ENCODE data around the gene CENPQ.

DNA sequence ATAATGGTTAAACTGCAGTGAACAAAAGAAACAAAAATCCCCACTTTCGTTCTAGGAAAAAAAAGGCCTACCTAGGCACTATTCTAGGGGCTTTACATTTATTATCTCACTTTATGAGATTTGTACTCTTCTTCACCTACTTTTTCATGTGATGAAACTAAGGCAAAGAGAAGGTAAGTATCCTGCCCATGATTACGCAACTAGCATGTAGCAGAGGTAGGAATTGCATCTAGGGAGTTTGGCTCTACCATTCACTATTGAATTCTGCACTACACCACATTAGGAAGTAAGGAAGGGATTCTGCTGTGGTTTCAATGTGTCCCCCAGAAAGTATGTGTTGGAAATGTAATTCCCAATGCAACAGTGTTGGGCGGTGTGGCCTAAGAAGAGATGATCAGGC, 75.9 kb downstream of the CENPQ start:
- TF ChIP-seq, protein P1, sequence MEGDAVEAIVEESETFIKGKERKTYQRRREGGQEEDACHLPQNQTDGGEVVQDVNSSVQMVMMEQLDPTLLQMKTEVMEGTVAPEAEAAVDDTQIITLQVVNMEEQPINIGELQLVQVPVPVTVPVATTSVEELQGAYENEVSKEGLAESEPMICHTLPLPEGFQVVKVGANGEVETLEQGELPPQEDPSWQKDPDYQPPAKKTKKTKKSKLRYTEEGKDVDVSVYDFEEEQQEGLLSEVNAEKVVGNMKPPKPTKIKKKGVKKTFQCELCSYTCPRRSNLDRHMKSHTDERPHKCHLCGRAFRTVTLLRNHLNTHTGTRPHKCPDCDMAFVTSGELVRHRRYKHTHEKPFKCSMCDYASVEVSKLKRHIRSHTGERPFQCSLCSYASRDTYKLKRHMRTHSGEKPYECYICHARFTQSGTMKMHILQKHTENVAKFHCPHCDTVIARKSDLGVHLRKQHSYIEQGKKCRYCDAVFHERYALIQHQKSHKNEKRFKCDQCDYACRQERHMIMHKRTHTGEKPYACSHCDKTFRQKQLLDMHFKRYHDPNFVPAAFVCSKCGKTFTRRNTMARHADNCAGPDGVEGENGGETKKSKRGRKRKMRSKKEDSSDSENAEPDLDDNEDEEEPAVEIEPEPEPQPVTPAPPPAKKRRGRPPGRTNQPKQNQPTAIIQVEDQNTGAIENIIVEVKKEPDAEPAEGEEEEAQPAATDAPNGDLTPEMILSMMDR (IDR thresholded peaks at IDR 0.05; ENCODE audit: low read depth, low read length) = no peak
- TF ChIP-seq POLR2A (IDR thresholded peaks at IDR 0.05; ENCODE audit: extremely low read depth, insufficient read length) = no peak
- TF ChIP-seq, protein P2, sequence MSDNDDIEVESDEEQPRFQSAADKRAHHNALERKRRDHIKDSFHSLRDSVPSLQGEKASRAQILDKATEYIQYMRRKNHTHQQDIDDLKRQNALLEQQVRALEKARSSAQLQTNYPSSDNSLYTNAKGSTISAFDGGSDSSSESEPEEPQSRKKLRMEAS (IDR thresholded peaks at IDR 0.05; ENCODE audit: low read depth, low read length) = no peak

All from NB4 (cell line).